DND-41 (cell line): ENCODE measurements around the gene ESRRB.

Experiments used
- ATAC-seq: fragments of 200-7000 bp; cut with Tn5 transposase; 3 replicates; pipeline ENCODE4 v1.9.1; 2021; ENCODE audit warnings: low read depth; ENCODE audit not compliant: insufficient read depth
- DNase-seq: peaks from one replicate; pipeline ENCODE4 v3.0.0-alpha.2; 2020
- H2AFZ ChIP-seq: 2 replicates; pipeline ENCODE4 v1.6.0; 2012; ENCODE audit warnings: low read depth, low read length
- H3K27ac ChIP-seq: 2 replicates; pipeline ENCODE4 v1.5.1; 2012; ENCODE audit warnings: low read length, inconsistent platforms
- H3K27me3 ChIP-seq: fragments of 200-600 bp; sonication (generic); 2 replicates; pipeline ENCODE4 v1.6.0; 2012; ENCODE audit warnings: low read length, mild to moderate bottlenecking, inconsistent platforms; ENCODE audit not compliant: insufficient read depth, poor library complexity
- H3K36me3 ChIP-seq: 2 replicates; pipeline ENCODE4 v1.5.1; 2012; ENCODE audit warnings: low read length, inconsistent platforms; ENCODE audit not compliant: insufficient read depth
- H3K4me1 ChIP-seq: 2 replicates; pipeline ENCODE4 v1.5.1; 2012; ENCODE audit warnings: mild to moderate bottlenecking, low read length; ENCODE audit not compliant: insufficient read depth
- H3K4me2 ChIP-seq: 2 replicates; pipeline ENCODE4 v1.6.0; 2012; ENCODE audit warnings: mild to moderate bottlenecking, moderate library complexity, low read length, inconsistent platforms; ENCODE audit not compliant: insufficient read depth
- H3K4me3 ChIP-seq, 2 experiments: fragments of 200-600 bp in 1 of 2; shearing (Covaris generic) in 1 of 2; 2 replicates each; pipeline ENCODE4 v1.5.1; 2012 to 2016; ENCODE audit warnings: inconsistent platforms in 2 of 2, low read length in 2 of 2, mild to moderate bottlenecking in 2 of 2, low read depth in 1 of 2, moderate library complexity in 1 of 2
- H3K79me2 ChIP-seq: 2 replicates; pipeline ENCODE4 v1.6.0; 2012; ENCODE audit warnings: low read length, inconsistent platforms; ENCODE audit not compliant: insufficient read depth
- H3K9ac ChIP-seq: 2 replicates; pipeline ENCODE4 v1.6.0; 2012; ENCODE audit warnings: low read depth, mild to moderate bottlenecking, inconsistent platforms, low read length, moderate library complexity
- H3K9me3 ChIP-seq: 2 replicates; pipeline ENCODE4 v1.5.1; 2012; ENCODE audit warnings: low read length, moderate library complexity, mild to moderate bottlenecking, inconsistent platforms; ENCODE audit not compliant: insufficient read depth, severe bottlenecking
- H4K20me1 ChIP-seq: 2 replicates; pipeline ENCODE4 v1.6.0; 2012; ENCODE audit warnings: low read length; ENCODE audit not compliant: insufficient read depth
- CTCF ChIP-seq: IDR thresholded peaks from 2 replicates; pipeline ENCODE4 v1.5.1; 2012; ENCODE audit warnings: borderline replicate concordance, low read length, moderate library complexity, mild to moderate bottlenecking; ENCODE audit not compliant: poor library complexity, severe bottlenecking; ENCODE audit errors: extremely low read depth
- EZH2 ChIP-seq: IDR thresholded peaks from 3 replicates; pipeline ENCODE4 v1.6.1; 2012; ENCODE audit warnings: borderline replicate concordance, low read depth, mild to moderate bottlenecking, moderate library complexity, low read length, inconsistent platforms; ENCODE audit not compliant: severe bottlenecking

The ESRRB gene

GRCh38 chr14:76407449-76408150, 31.7 kb downstream of the ESRRB start:
- Histone ChIP-seq H3K4me3 (no peak overlapping the region), H3K4me1 (no peaks in the 10 kb centered on the region), H3K79me2 (no peaks in the 10 kb centered on the region), H3K27ac (no peak overlapping the region), H3K27me3 (peaks cover 14% of the 10 kb centered on the region), H3K4me2 (no peak overlapping the region), H2AFZ (no peak overlapping the region), H3K9me3 (no peaks in the 10 kb centered on the region), H4K20me1 (no peaks in the 10 kb centered on the region; the same call in none of the 2 replicates), H3K9ac (no peak overlapping the region), H3K36me3 (no peaks in the 10 kb centered on the region)
- TF ChIP-seq CTCF (no peak), EZH2 (no peak)
- ATAC-seq (no peak), DNase-seq (no peak)

GRCh38 chr14:76408877-76409276, 32.9 kb downstream of the ESRRB start:
- Histone ChIP-seq H3K27me3 (peaks cover 14% of the 10 kb centered on the region), H3K4me2 (no peak overlapping the region), H3K27ac (no peak overlapping the region), H3K4me3 (no peak overlapping the region), H4K20me1 (peaks cover 5% of the 10 kb centered on the region), H3K9me3 (no peaks in the 10 kb centered on the region), H2AFZ (no peak overlapping the region), H3K4me1 (no peaks in the 10 kb centered on the region), H3K9ac (no peak overlapping the region), H3K79me2 (no peaks in the 10 kb centered on the region), H3K36me3 (no peaks in the 10 kb centered on the region)
- DNase-seq: no peak
- TF ChIP-seq CTCF (no peak), EZH2 (no peak)
- ATAC-seq: no peak

GRCh38 chr14:76412501-76412900, 36.6 kb downstream of the ESRRB start:
- peaks cover 7% of the 10 kb centered on the region for H3K27me3 ChIP-seq
- no peak overlapping the region for H3K27ac ChIP-seq
- no peak for DNase-seq
- no peaks in the 10 kb centered on the region for H3K9me3 ChIP-seq
- H3K36me3 ChIP-seq: no peaks in the 10 kb centered on the region
- no peak for ATAC-seq
- no peaks in the 10 kb centered on the region for H3K4me1 ChIP-seq
- no peaks in the 10 kb centered on the region for H3K79me2 ChIP-seq
- no peak overlapping the region for H2AFZ ChIP-seq
- H3K9ac ChIP-seq: no peak overlapping the region
- no peak overlapping the region for H3K4me3 ChIP-seq
- H4K20me1 ChIP-seq: peaks cover 5% of the 10 kb centered on the region; the same call in 1 of the 2 replicates
- no peak overlapping the region for H3K4me2 ChIP-seq
- TF ChIP-seq CTCF: no peak
- TF ChIP-seq EZH2: no peak
